ENCODE data around the gene POLE3. TPM values are rescaled to one million over a fixed set of nuclear protein-coding genes. Genes with fewer than 3 reads are reported as not detected.

POLE3 gene
- total and polyA plus RNA-seq, 9 of the 15 experiments (the other 6 are each of a cell fraction or from before 2014, with no cell fraction given) = 52.6 to 179 (median 110) TPM

DNA sequence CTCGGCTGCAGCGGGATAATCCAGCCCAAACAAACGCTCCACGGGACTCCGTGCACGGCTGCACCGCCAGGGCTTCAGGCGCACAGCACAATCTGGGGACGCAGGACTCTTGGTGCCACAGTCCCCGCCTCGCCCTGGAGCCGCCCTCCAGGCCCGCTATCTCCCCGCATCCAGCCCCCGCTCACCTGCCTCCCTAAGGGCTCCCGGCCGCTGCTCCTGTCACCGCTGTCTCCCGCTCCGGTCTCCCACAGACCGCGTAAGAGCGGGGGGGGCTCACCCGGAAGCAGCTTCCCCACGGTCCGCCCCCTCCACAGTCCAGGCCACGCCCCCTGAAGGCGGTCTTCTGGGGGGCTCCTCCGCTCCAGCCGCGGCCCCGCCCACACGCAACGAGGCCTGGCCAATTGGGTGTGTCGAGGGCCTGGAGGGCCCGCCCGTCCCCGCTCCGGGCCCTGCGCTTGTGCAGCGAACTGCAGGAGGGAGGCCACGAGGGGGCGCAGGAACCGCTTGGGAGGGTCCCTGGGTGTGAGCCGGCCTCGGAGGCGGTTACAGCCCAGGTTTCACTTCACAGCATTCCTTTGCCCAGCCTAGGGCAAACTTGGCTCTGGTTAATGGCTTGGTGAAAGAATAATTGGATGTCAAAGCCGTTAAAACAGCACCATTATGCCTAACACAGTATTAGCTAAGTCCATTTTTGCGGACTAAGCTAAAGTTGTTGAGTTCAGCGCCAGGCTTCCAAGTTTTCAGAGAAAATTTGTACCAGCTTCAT, 9.3 kb downstream of the POLE3 start, which contains the start of gene ALAD (continued):
- TF ChIP-seq ZNF395 (CRISPR knock-in tag; IDR thresholded peaks at IDR 0.05) (no peak), MECOM (CRISPR knock-in tag; IDR thresholded peaks at IDR 0.05) (no peak), GABPB1 (CRISPR knock-in tag; IDR thresholded peaks at IDR 0.05) (peak; percentile 92), CSDE1 (IDR thresholded peaks at IDR 0.05) (no peak), TAF1 (IDR thresholded peaks at IDR 0.05; ENCODE audit: control insufficient read depth, extremely low read depth, insufficient read depth, low read length, severe bottlenecking) (peak; percentile 49), HDGF (IDR thresholded peaks at IDR 0.05) (no peak), ZNF584 (CRISPR knock-in tag; IDR thresholded peaks at IDR 0.05; ENCODE audit: low read depth) (no peak), TSHZ1 (CRISPR knock-in tag; IDR thresholded peaks at IDR 0.05) (no peak), LCOR (CRISPR knock-in tag; IDR thresholded peaks at IDR 0.05) (peak; percentile 94), RBM22 (IDR thresholded peaks at IDR 0.05; ENCODE audit: low read depth, low read length, poor library complexity, severe bottlenecking) (peak; percentile 36), ZSCAN32 (CRISPR knock-in tag; IDR thresholded peaks at IDR 0.05) (no peak), ZNF197 (CRISPR knock-in tag; IDR thresholded peaks at IDR 0.05; ENCODE audit: low read depth) (no peak), ZNF77 (CRISPR knock-in tag; IDR thresholded peaks at IDR 0.05) (no peak), SLC30A9 (CRISPR knock-in tag; IDR thresholded peaks at IDR 0.05) (no peak), CHD1 (IDR thresholded peaks at IDR 0.05; ENCODE audit: low read length) (no peak), ZC3H4 (CRISPR knock-in tag; IDR thresholded peaks at IDR 0.05; ENCODE audit: borderline replicate concordance) (no peak), CBX3 (IDR thresholded peaks at IDR 0.05; ENCODE audit: borderline replicate concordance in 1 of 2, low read length in 2 of 2) (peak in 1 of 2 experiments; percentile 60; a peak in 1 of 3 replicates), OTX1 (CRISPR knock-in tag; IDR thresholded peaks at IDR 0.05) (no peak), ELF2 (CRISPR knock-in tag; IDR thresholded peaks at IDR 0.05) (peak; percentile 81), HCFC1 (IDR thresholded peaks at IDR 0.05; ENCODE audit: low read depth, low read length) (peak; percentile 3; the same call in 1 of the 2 replicates), RAD51 (IDR thresholded peaks at IDR 0.05; ENCODE audit: borderline replicate concordance, low read depth) (no peak), MIER1 (IDR thresholded peaks at IDR 0.05; ENCODE audit: low read depth) (no peak), HDAC8 (tag; IDR thresholded peaks at IDR 0.05) (no peak)
- TF ChIP-seq, protein P1, sequence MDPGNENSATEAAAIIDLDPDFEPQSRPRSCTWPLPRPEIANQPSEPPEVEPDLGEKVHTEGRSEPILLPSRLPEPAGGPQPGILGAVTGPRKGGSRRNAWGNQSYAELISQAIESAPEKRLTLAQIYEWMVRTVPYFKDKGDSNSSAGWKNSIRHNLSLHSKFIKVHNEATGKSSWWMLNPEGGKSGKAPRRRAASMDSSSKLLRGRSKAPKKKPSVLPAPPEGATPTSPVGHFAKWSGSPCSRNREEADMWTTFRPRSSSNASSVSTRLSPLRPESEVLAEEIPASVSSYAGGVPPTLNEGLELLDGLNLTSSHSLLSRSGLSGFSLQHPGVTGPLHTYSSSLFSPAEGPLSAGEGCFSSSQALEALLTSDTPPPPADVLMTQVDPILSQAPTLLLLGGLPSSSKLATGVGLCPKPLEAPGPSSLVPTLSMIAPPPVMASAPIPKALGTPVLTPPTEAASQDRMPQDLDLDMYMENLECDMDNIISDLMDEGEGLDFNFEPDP (CRISPR knock-in tag; IDR thresholded peaks at IDR 0.05) = no peak
